ENCODE measurements around the gene FBN1. TPM values are rescaled to one million over a fixed set of nuclear protein-coding genes. Genes with fewer than 3 reads are reported as not detected.
A peak's percentile ranks its signal among the peaks of the same experiment; 100 is the strongest.

Gene FBN1
- total and polyA plus RNA-seq, 10 of the 15 experiments (the other 5 are each of a cell fraction or from before 2014, with no cell fraction given), result 2.2 to 15.3 (median 7.0) TPM

DNA sequence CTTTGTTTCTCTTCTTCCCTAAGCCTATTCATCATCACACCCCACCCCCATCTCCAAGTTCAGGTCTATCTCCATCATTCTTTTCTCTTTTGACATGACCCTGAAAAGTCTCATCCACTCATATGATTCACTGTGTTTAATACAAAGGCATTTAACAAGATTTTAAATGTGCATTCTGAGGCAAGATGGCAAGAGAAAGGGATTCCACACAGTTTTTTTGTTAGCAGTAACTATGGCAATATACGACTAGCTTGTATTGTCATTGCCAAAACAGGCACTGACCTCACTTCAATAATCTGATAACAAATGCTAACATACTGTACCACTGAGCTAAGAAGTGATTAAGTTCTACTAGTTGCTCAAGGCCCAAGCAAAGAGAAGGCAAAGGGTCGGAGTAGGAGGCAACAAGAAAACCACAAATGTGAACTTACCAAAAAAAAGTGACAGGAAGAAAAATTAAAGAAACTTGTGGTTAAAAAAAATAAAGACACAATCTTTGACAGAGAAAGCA, 53.2 kb downstream of the FBN1 start:
- intact Hi-C loops (cut with micrococcal nuclease; ENCODE audit: unreplicated experiment), result no loop called here
- TF ChIP-seq ZZZ3 (IDR thresholded peaks at IDR 0.05; ENCODE audit: control insufficient read depth, insufficient read length, low read depth) (no peak), RUNX3 (IDR thresholded peaks at IDR 0.05; ENCODE audit: low read length) (peak; percentile 67), RELA (IDR thresholded peaks at IDR 0.05; ENCODE audit: borderline replicate concordance, partially characterized antibody) (no peak)
- 51% methylated on average over 2 of the region's 2 CpGs for WGBS (ENCODE audit: insufficient coverage, insufficient replicate concordance, low lambda C conversion rate, missing lambda C conversion rate)

DNA sequence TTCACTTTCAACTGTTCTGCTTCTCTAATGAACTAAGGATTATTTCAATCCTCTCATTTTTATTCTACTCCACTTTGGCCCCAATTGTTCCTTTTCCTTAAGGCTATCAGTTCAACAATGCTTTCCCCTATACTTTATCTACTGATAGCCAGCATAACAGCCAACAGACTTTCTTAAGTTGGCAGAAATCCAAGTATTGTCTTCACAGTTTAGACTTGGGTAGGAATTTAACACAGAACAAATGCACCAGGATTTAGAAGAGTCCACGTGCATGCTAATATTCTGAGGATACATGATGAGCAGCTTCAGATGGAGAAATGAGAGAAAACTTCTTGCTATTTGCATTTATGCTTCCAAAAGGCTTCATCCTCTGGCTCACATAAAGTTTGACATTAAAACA, 54.8 kb downstream of the FBN1 start:
- Histone ChIP-seq H3K4me3 (no peak overlapping the region), H3K36me3 (ENCODE audit: control insufficient read depth in 2 of 2, insufficient read depth in 2 of 2, low read length in 1 of 2) (no peaks in the 10 kb centered on the region), H3K9ac (ENCODE audit: control insufficient read depth, insufficient read depth, low read length) (no peak overlapping the region), H3K4me2 (ENCODE audit: control insufficient read depth, insufficient read depth) (no peak overlapping the region), H3K79me2 (ENCODE audit: control insufficient read depth, insufficient read depth, low read length) (no peaks in the 10 kb centered on the region), H3K27ac (ENCODE audit: control insufficient read depth, insufficient read depth) (no peak overlapping the region), H3K9me3 (replicated peaks; ENCODE audit: control insufficient read depth, insufficient read depth, low read length) (no peaks in the 10 kb centered on the region), H3K27me3 (replicated peaks in 1 of 2; ENCODE audit: control insufficient read depth in 2 of 2, insufficient read depth in 2 of 2, low read length in 1 of 2) (no peaks in the 10 kb centered on the region), H4K20me1 (ENCODE audit: control insufficient read depth, insufficient read depth) (no peaks in the 10 kb centered on the region), H2AFZ (ENCODE audit: control insufficient read depth, low read depth, low read length) (no peak overlapping the region), H3K4me1 (ENCODE audit: control insufficient read depth, insufficient read depth, low read length) (no peaks in the 10 kb centered on the region; the same call in none of the 2 replicates)
- intact Hi-C loops (cut with micrococcal nuclease; ENCODE audit: unreplicated experiment), result no loop called here
- 47% methylated on average over 1 of the region's 1 CpG for WGBS (ENCODE audit: insufficient coverage, insufficient replicate concordance, low lambda C conversion rate, missing lambda C conversion rate)
- SMC1A ChIA-PET (ENCODE audit: uncharacterized antibody, unreplicated experiment), result interaction anchor here (0.6 to 4.3 kb wide), 4 partner anchors 11 to 232 kb away, joined by 3 to 14 read pairs (median 4); no protein-coding TSS in a partner anchor
- ATAC-seq (no peak), DNase-seq (ENCODE audit: low read depth, low spot score) (no peak), FAIRE-seq (no peak)
- TF ChIP-seq, protein P1, sequence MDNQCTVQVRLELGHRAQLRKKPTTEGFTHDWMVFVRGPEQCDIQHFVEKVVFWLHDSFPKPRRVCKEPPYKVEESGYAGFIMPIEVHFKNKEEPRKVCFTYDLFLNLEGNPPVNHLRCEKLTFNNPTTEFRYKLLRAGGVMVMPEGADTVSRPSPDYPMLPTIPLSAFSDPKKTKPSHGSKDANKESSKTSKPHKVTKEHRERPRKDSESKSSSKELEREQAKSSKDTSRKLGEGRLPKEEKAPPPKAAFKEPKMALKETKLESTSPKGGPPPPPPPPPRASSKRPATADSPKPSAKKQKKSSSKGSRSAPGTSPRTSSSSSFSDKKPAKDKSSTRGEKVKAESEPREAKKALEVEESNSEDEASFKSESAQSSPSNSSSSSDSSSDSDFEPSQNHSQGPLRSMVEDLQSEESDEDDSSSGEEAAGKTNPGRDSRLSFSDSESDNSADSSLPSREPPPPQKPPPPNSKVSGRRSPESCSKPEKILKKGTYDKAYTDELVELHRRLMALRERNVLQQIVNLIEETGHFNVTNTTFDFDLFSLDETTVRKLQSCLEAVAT (IDR thresholded peaks at IDR 0.05), result no peak
- TF ChIP-seq STAT3 (IDR thresholded peaks at IDR 0.05; ENCODE audit: low read depth, low read length) (no peak), DPF2 (IDR thresholded peaks at IDR 0.05) (no peak), TCF12 (IDR thresholded peaks at IDR 0.05; ENCODE audit: low read depth, low read length) (no peak)
- TF ChIP-seq, protein P2, sequence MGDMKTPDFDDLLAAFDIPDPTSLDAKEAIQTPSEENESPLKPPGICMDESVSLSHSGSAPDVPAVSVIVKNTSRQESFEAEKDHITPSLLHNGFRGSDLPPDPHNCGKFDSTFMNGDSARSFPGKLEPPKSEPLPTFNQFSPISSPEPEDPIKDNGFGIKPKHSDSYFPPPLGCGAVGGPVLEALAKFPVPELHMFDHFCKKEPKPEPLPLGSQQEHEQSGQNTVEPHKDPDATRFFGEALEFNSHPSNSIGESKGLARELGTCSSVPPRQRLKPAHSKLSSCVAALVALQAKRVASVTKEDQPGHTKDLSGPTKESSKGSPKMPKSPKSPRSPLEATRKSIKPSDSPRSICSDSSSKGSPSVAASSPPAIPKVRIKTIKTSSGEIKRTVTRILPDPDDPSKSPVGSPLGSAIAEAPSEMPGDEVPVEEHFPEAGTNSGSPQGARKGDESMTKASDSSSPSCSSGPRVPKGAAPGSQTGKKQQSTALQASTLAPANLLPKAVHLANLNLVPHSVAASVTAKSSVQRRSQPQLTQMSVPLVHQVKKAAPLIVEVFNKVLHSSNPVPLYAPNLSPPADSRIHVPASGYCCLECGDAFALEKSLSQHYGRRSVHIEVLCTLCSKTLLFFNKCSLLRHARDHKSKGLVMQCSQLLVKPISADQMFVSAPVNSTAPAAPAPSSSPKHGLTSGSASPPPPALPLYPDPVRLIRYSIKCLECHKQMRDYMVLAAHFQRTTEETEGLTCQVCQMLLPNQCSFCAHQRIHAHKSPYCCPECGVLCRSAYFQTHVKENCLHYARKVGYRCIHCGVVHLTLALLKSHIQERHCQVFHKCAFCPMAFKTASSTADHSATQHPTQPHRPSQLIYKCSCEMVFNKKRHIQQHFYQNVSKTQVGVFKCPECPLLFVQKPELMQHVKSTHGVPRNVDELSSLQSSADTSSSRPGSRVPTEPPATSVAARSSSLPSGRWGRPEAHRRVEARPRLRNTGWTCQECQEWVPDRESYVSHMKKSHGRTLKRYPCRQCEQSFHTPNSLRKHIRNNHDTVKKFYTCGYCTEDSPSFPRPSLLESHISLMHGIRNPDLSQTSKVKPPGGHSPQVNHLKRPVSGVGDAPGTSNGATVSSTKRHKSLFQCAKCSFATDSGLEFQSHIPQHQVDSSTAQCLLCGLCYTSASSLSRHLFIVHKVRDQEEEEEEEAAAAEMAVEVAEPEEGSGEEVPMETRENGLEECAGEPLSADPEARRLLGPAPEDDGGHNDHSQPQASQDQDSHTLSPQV (IDR thresholded peaks at IDR 0.05), result no peak
- RAD21 ChIA-PET (ENCODE audit: unreplicated experiment), result interaction anchor here (0.8 to 1.1 kb wide), 2 partner anchors 10 to 232 kb away, joined by 3 to 4 read pairs; no protein-coding TSS in a partner anchor
- no TSS peak for BruUV-seq (replicated peaks)
- POLR2A ChIA-PET, result interaction anchor here (0.7 to 2.0 kb wide), 2 partner anchors 9 to 26 kb away, joined by 3 to 5 read pairs; no protein-coding TSS in a partner anchor
- in situ Hi-C loops (cut with MboI), result no loop called here
- CTCF ChIA-PET, result interaction anchor here (0.9 to 1.8 kb wide), 5 partner anchors 19 to 385 kb away, joined by 3 to 4 read pairs (median 3); no protein-coding TSS in a partner anchor

More for the DNA sequence above, 53.2 kb downstream of the FBN1 start:
- Histone ChIP-seq H3K4me1 (ENCODE audit: control insufficient read depth, insufficient read depth, low read length) (peaks cover 10% of the 10 kb centered on the region), H3K36me3 (ENCODE audit: control insufficient read depth in 2 of 2, insufficient read depth in 2 of 2, low read length in 1 of 2) (no peaks in the 10 kb centered on the region), H3K79me2 (ENCODE audit: control insufficient read depth, insufficient read depth, low read length) (no peaks in the 10 kb centered on the region), H3K27me3 (replicated peaks in 1 of 2; ENCODE audit: control insufficient read depth in 2 of 2, insufficient read depth in 2 of 2, low read length in 1 of 2) (no peaks in the 10 kb centered on the region), H3K4me3 (no peak overlapping the region), H3K9ac (ENCODE audit: control insufficient read depth, insufficient read depth, low read length) (no peak overlapping the region), H3K27ac (ENCODE audit: control insufficient read depth, insufficient read depth) (no peak overlapping the region), H2AFZ (ENCODE audit: control insufficient read depth, low read depth, low read length) (no peak overlapping the region), H3K4me2 (ENCODE audit: control insufficient read depth, insufficient read depth) (no peak overlapping the region), H4K20me1 (ENCODE audit: control insufficient read depth, insufficient read depth) (no peaks in the 10 kb centered on the region), H3K9me3 (replicated peaks; ENCODE audit: control insufficient read depth, insufficient read depth, low read length) (no peaks in the 10 kb centered on the region)
- ChIA-PET SMC1A (ENCODE audit: uncharacterized antibody, unreplicated experiment) (interaction anchor here (0.9 to 1.8 kb wide), 8 partner anchors 12 to 164 kb away, joined by 3 to 7 read pairs (median 3); no protein-coding TSS in a partner anchor), CTCF (interaction anchor here (0.7 to 1.2 kb wide), 5 partner anchors 10 to 240 kb away, joined by 3 read pairs; no protein-coding TSS in a partner anchor), POLR2A (interaction anchor here (1.2 kb wide), 1 partner anchor 38 kb away, joined by 3 read pairs; no protein-coding TSS in a partner anchor), RAD21 (ENCODE audit: unreplicated experiment) (interaction anchor here (1.7 kb wide), 1 partner anchor 233 kb away, joined by 4 read pairs; no protein-coding TSS in a partner anchor)
- FAIRE-seq (no peak), DNase-seq (ENCODE audit: low read depth, low spot score) (no peak), ATAC-seq (no peak)
- BruUV-seq (replicated peaks), result no TSS peak
- in situ Hi-C loops (cut with MboI), result no loop called here
